Stimulated activated CD4-positive, alpha-beta T cell treated with anti-CD3 and anti-CD28 coated beads, Interleukin-1b, Interleukin-23, amount 100 ng/mL, for 24 hours (primary cell): ENCODE data around the gene ENG.
A peak's percentile ranks its signal among the peaks of the same experiment; 100 is the strongest.
"Not testable (repeated sequence)": the region's sequence is repeated elsewhere in the genome, so short reads cannot be mapped to it uniquely, and the experiment has no call there.

ENCODE experiments used
- DNase-seq, 4 experiments: peaks; one replicate each; pipeline ENCODE4 v3.0.0-alpha.2; 2020; ENCODE audit warnings: low read depth in 4 of 4, low spot score in 1 of 4

The ENG gene

DNA sequence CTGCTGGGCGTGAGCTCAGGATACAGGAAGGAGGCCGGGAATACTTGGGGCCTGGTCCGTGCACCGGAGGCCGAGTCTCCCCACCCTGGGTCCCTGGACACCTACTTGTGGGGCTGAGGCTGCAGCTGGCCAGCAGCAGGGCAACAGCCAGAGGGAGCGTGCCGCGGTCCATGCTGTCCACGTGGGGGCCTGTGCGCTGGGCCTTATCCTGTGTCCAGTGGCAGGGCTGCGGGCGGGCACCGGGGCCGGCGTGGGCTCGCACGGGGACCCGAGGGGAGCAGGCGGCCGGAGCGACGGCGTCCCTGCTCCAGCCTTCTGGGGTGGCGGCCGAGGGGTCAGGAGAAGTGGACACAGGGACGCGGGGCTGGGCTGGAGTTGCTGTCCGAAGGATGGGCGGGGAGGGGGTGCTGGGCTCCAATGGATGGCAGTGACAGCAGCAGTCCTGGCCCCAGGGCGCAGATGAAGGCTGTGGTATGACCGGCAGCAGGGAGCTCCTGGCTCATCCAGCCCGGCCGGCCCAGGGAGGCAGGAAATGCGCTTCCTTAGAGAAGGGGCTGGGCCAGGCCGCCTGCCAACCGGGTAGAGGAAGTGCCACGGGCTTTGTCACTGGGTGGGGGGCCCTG lies at the start of gene ENG:
ENG (minus strand) TSS at position 475 of the 623 bp plus-strand sequence; CDS start at position 172, 303 bp downstream.
- no peak for DNase-seq

DNA sequence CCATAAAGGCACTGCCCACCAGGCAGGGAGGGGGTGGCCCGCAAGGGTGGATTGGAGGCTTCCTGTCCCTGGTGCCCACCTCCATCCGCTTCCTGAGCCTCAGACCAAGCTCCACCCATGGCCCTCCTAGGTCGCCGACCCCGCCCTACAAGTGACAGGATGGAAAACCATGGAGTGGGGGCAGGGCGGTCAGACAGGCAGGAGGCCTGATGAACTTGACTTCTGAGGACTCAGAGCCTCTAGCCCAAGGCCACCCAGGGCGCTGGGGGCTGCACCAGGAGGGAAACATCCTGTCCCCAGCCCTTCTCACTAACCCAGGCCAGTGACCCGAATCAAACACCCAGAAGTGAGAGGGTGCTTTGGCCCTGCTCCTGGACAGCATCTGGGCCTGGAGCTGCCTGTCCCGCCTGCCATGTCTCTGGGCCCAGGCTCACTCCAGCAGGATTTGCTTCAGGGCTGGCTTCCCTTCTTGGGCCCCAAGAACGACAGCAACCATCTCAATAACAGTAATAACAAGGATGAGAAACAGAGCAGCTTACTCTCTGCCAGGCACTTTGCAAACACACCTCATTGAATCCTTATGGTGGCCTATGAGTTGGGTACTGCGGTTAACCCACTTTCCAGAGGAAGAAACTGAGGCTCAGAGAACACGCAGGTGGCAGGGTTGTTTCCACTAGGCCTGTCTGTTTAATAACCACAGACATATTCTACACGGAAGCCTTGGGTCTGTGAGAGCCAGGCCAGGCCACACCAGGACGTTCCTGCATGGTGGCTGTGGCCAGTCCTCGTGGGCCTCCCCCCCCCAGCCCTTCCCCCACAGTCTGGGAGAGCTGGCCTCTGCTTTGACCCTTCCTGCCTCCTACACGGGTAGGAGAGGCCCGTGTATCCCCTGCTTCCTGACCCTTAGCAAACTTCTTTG lies 49.4 kb upstream of the ENG start:
- DNase-seq, result peak in 3 of 4 experiments; percentile 41 to 87 (median 60)

GRCh38 chr9:127899128-127899943 lies 44.9 kb upstream of the ENG start, which contains the start of gene ST6GALNAC6:
Gene ST6GALNAC6, minus strand, starts transcription at chr9:127899603. Its CDS starts 1,622 bp downstream, at chr9:127897981.
- DNase-seq, result peak; percentile 47 to 67 (median 56)

DNA sequence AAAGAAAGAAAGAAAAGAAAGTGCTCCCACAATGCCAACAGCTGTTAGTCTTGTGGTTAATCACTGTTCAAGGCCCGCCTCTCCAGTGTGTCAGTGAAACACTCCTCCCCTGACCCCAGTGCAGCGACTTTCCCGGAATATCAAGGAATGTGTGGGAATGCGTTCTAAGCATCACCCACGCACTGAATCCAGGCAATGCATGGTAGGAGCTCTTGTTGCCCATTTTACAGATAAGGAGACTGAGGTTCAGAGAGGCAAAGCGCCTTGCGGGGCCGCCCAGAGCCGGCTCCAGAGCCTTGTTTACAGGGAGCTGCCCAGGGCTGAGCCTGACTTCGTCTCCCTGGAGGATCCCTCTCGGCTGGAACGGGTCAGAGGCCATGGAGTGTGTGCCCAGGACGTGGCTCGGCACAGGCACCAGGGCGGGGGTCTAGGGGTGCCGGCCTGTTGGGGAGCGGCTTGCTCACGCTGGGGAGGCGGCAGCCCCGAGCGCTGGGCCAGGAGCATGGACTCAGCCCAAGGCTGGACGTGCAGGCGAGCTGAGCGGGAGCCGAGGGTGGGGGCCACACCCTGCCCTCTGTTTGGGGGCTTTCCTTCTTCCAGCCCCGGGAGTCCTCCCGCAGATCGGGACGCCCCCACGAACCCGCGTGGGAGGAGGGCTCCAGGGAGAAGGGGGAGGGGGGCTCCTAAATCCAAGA lies 44.1 kb upstream of the ENG start:
- DNase-seq, result no peak

DNA sequence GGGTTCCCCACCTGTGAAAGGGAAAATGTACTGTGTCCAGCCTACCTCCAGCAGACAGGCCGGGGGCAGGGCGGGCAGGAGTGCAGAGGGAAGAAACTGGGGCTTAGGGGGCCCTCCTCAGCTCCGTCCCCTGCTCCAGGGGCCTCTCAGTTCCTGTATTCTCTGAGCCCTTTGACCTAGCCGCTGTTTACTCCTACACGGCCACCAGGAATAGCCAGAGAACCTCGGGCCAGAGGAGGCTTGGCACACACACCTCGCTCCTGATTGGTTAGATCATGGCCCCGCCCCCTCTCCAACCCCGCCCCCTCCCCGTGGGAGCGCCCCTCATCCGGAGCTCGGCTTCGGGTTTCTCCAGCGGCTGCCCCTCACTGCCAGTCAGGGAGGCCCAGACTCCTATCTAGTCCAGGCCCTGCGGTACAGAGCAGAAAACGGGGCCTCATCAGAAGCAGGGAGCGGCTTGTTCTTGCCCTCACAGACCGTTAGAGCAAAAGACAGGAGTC lies 42.8 kb upstream of the ENG start:
- DNase-seq, result no peak

- no peak for DNase-seq
Observed at GRCh38 chr9:127896395-127897192, 42.1 kb upstream of the ENG start.

- no peak for DNase-seq
Observed at GRCh38 chr9:127895811-127896210, 41.4 kb upstream of the ENG start.

- DNase-seq, result no peak
Observed at GRCh38 chr9:127893392-127893791, 38.9 kb upstream of the ENG start.

DNA sequence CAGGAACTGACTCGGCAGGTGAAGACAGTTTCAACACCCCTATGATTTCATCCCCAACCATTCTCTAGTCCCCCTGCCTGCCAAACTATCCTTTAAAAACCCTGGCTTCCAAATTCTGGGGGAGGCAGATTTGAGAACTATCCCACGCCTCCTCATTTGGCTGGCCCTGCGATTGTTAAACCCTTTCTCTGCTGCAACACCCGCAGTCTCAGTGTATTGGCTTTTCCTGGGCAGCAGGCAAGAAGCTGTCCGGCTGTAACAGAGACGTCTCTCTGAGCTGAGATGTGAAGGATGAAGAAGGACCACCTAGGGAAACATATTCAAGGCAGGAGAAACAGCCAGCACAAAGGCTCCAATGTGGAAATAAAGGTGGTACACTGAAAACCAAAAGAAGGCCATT lies 38.4 kb upstream of the ENG start:
- no peak for DNase-seq

GRCh38 chr9:127890053-127890452 lies 35.6 kb upstream of the ENG start:
- DNase-seq, result no peak

GRCh38 chr9:127887792-127888191 lies 33.3 kb upstream of the ENG start:
- DNase-seq, result no peak

DNA sequence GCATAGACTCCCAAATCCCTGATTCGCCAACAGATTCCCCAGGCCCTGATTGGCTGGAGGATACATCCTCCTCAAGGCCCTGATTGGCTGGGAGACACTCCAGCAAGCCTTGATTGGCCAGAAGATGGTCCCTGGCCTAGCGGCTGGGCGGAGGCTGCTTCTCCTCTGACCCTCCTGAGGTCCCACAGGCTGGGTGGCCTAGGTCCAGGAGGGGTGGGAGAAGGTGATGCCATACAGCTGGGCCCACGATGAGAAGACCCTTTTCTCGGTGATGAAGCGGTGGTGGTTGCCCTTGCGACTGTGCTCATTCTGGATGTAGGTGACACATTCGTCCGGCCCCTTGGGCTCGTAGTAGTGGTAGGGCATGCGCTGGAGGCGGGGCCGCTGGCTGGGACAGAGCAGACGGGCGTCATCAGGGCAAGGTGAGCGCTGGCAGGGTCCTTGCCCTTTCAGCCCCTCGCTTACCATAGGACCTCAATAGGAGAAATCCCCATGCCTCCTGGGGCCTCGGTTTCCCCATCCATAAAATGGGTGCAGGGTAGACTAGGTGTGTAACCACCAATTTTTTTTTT lies 32.0 kb upstream of the ENG start:
- DNase-seq, result no peak

DNA sequence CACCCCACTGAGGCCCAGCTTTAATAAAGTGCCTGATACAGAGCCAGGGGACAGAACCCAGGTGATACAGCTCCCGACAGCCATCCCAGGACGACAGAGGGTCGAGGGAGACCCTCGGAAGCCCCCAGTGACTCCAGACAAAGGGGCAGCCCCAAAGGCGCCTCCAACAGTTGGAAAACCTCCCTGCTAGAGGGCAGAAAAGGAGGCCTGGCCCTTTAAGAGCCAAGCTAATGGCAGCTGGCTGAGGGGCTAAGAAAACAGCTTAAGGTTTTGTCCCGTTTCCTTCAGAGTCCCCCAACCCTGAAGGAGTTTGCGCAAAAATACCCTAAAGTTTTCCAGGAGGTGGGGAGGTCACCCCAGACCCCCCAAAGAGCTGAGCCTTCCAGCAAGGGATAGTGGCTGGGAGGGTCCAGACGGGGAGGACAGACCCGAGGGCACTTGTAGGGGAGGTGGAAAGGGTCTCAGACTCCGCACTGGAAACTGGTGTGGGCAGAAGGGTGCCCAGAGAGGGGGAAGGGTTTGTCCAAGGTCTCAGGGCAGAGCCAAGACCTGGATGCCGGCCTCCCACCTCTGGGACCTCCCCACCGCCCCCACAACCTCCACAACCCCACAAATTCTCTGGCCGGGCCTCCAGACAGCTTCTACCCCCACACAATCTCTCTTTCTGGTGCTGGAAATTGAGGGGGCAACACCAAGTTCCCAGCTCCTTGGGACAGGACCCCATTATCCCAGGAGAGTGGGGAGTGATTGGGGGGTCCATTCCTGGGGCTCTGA lies 31.2 kb upstream of the ENG start:
- DNase-seq, result no peak

DNA sequence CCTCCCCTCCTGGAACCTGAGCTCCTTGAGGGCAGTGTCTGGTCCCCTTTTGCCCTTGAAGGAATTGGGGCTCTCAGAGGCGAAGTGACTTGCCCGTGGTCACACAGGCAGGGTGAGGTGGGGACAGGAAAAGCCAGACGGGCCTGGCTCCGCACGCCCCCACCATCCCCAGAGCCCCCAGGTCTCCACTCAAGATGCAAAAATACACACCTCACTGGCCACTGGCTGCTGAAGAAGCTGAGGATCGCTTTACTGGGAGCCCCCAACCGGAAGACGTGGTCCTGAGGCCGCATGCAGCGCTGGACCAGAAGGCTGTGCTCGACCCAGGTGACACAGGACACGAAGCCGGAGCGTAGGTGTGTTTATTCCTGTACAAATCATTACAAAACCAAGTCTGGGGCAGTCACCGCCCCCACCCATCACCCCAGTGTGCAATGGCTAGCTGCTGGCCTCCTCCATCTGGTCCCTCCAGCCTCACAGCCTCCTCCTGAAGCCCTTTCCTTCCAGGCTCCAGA lies 30.6 kb upstream of the ENG start:
- no peak for DNase-seq

- DNase-seq, result no peak
Observed at GRCh38 chr9:127884427-127884911, 30.0 kb upstream of the ENG start.

DNA sequence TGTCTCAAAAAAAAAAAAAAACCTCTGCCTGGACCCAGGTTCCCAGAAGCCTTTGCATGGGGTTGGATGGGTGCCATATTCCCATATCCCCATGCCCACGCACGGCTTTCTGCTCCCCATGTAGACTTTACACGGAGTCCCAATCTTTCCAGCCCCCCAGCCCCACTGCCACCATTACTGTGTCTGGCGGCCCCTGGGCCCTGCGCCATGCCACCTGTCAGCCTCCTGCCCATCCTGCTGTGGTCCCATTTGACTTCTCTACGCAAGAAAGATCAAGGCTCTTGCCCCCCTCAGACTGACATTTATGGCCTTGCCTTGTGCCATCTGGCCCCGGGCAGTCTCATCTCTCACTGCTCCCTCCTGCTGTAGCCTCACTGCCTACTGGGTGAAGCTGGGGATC lies 29.5 kb upstream of the ENG start:
- no peak for DNase-seq

DNA sequence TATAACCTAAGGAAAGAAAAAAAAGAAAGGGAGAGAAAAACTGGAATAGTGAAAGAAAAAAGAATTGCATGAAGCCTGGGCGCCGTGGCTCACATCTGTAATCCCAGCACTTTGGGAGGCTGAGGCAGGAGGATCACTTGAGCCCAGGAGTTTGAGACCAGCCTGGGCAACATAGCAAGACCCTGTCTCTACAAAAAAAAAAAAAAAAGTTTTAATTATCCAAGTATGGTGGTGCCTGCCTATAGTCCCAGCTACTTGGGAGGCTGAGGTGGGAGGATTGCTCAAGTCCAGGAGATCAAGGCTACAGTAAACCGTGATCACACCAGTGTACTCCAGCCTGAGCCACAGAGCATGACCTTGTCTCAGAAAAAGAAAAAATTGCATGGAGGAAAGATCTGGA lies 27.3 kb upstream of the ENG start:
- not testable (repeated sequence) for DNase-seq

GRCh38 chr9:127880143-127880542 lies 25.7 kb upstream of the ENG start:
- DNase-seq, result no peak
